ENCODE measurements around the gene ATAT1.
A peak's percentile ranks its signal among the peaks of the same experiment; 100 is the strongest.

- TF ChIP-seq CTCF (optimal IDR thresholded peaks at IDR 0.05 in 1 of 3, IDR thresholded peaks at IDR 0.05 in 1 of 3, conservative IDR thresholded peaks at IDR 0.05 in 1 of 3; ENCODE audit: extremely low read depth in 1 of 3, insufficient read depth in 2 of 3, low read length in 3 of 3) (peak in 1 of 3 experiments; percentile 30), EZH2 (IDR thresholded peaks at IDR 0.05; ENCODE audit: low read length) (no peak)
These were observed 61.2 kb downstream of the ATAT1 start for GRCh38 chr6:30687659-30688431.
